GM19351 (cell line): ENCODE measurements around the gene SUMO2.
"Not testable (repeated sequence)": the region's sequence is repeated elsewhere in the genome, so short reads cannot be mapped to it uniquely, and the experiment has no call there.

Source experiments
- ATAC-seq: cut with Tn5 transposase; IDR thresholded peaks from one replicate; pipeline ENCODE4 v1.9.1; 2021; ENCODE audit warnings: mild to moderate bottlenecking, moderate library complexity; ENCODE audit not compliant: unreplicated experiment

Gene SUMO2

GRCh38 chr17:75182569-75183436 is at the start of gene SUMO2:
Gene SUMO2, minus strand, starts transcription at chr17:75182959. Its CDS starts 125 bp downstream, at chr17:75182834.
- peak; percentile 74 for ATAC-seq

- ATAC-seq, result no peak
Observed at GRCh38 chr17:75231741-75232464, 49.1 kb upstream of the SUMO2 start.

- no peak for ATAC-seq
Observed at GRCh38 chr17:75231071-75231470, 48.3 kb upstream of the SUMO2 start.

- no peak for ATAC-seq
Observed at GRCh38 chr17:75228847-75229246, 46.1 kb upstream of the SUMO2 start.

GRCh38 chr17:75228305-75228704 is 45.5 kb upstream of the SUMO2 start:
- ATAC-seq, result no peak

- no peak for ATAC-seq
Observed at GRCh38 chr17:75227729-75228128, 45.0 kb upstream of the SUMO2 start.

- no peak for ATAC-seq
Observed at GRCh38 chr17:75225016-75225415, 42.3 kb upstream of the SUMO2 start.

- ATAC-seq, result no peak
Observed at GRCh38 chr17:75219815-75220214, 37.1 kb upstream of the SUMO2 start.

- ATAC-seq, result no peak
Observed at GRCh38 chr17:75218131-75218530, 35.4 kb upstream of the SUMO2 start.

GRCh38 chr17:75209061-75209460 is 26.3 kb upstream of the SUMO2 start:
- ATAC-seq, result no peak

- no peak for ATAC-seq
Observed at GRCh38 chr17:75208161-75208560, 25.4 kb upstream of the SUMO2 start.

- ATAC-seq, result no peak
Observed at GRCh38 chr17:75207760-75208159, 25.0 kb upstream of the SUMO2 start.

- ATAC-seq, result not testable (repeated sequence)
Observed at GRCh38 chr17:75207050-75207407, 24.3 kb upstream of the SUMO2 start.

- no peak for ATAC-seq
Observed at GRCh38 chr17:75205793-75206163, 23.0 kb upstream of the SUMO2 start.

GRCh38 chr17:75205037-75205792 is 22.5 kb upstream of the SUMO2 start, which contains the start of gene NUP85:
Gene NUP85, plus strand, starts transcription at chr17:75205679. Its CDS starts 83 bp downstream, at chr17:75205762.
- ATAC-seq, result peak; percentile 72

- ATAC-seq, result no peak
Observed at GRCh38 chr17:75199886-75200618, 17.3 kb upstream of the SUMO2 start.

- ATAC-seq, result no peak
Observed at GRCh38 chr17:75194879-75195278, 12.1 kb upstream of the SUMO2 start.

GRCh38 chr17:75191584-75191983 is 8.8 kb upstream of the SUMO2 start:
- ATAC-seq, result no peak

GRCh38 chr17:75188614-75189013 is 5.9 kb upstream of the SUMO2 start:
- no peak for ATAC-seq

GRCh38 chr17:75183999-75184884 is 1.5 kb upstream of the SUMO2 start:
- no peak for ATAC-seq
